PC-3 (cell line): Measurements from ENCODE around the gene ASPN. TPM values are rescaled to one million over a fixed set of nuclear protein-coding genes. Genes with fewer than 3 reads are reported as not detected.

Experiments
- ATAC-seq: fragments of 200-7000 bp; cut with Tn5 transposase; 2 replicates; pipeline ENCODE4 v1.9.1; 2020; ENCODE audit warnings: mild to moderate bottlenecking, moderate library complexity
- BruUV-seq: library from RNA; stranded (reverse); fragments of 400-500 nt; replicated peaks from 2 replicates; lab custom pipeline; 2021; lab: Mats Ljungman, UMichigan
- CTCF ChIA-PET: fragments of 300-600 bp; sonication (Branson Sonifier 250); formaldehyde crosslinking; loops from one replicate; lab custom pipeline; 2022; ENCODE audit warnings: antibody characterized with exemption; lab: Charles Lee
- POLR2A ChIA-PET: fragments of 300-600 bp; sonication (Branson Sonifier 250); formaldehyde crosslinking; loops from one replicate; lab custom pipeline; 2022; ENCODE audit warnings: antibody characterized with exemption; ENCODE audit not compliant: unreplicated experiment; lab: Charles Lee
- DNase-seq: peaks from one replicate; pipeline ENCODE4 v3.0.0-alpha.2; 2015
- H2AFZ ChIP-seq: fragments of 300-600 bp; sonication (generic); 2 replicates; pipeline ENCODE4 v1.6.0; 2016; ENCODE audit warnings: antibody characterized with exemption, low read length
- H3F3A ChIP-seq: fragments of 300-600 bp; sonication (generic); one replicate; pipeline ENCODE4 v1.6.0; 2017; ENCODE audit warnings: antibody characterized with exemption, low read length, control low read depth, mild to moderate bottlenecking; ENCODE audit not compliant: unreplicated experiment
- H3K27ac ChIP-seq: fragments of 300-600 bp; sonication (generic); 2 replicates; pipeline ENCODE4 v1.5.1; 2016; ENCODE audit warnings: mild to moderate bottlenecking, low read length
- H3K27me3 ChIP-seq: fragments of 300-600 bp; sonication (generic); 2 replicates; pipeline ENCODE4 v1.6.1; 2016; ENCODE audit warnings: low read length, mixed read lengths
- H3K36me3 ChIP-seq: fragments of 300-600 bp; sonication (generic); 2 replicates; pipeline ENCODE4 v1.6.1; 2016; ENCODE audit warnings: low read depth, mixed run types, low read length, mixed read lengths
- H3K4me1 ChIP-seq: fragments of 300-600 bp; sonication (generic); 2 replicates; pipeline ENCODE4 v1.5.1; 2016; ENCODE audit warnings: low read length; ENCODE audit not compliant: insufficient read depth
- H3K4me2 ChIP-seq: fragments of 300-600 bp; sonication (generic); 2 replicates; pipeline ENCODE4 v1.6.0; 2016; ENCODE audit warnings: low read length
- H3K4me3 ChIP-seq: fragments of 300-600 bp; sonication (generic); 2 replicates; pipeline ENCODE4 v1.5.1; 2016; ENCODE audit warnings: mild to moderate bottlenecking, low read length, mixed read lengths
- H3K79me2 ChIP-seq: fragments of 300-600 bp; sonication (generic); 2 replicates; pipeline ENCODE4 v1.6.1; 2017; ENCODE audit warnings: low read length, mixed read lengths
- H3K9ac ChIP-seq: fragments of 300-600 bp; sonication (generic); 2 replicates; pipeline ENCODE4 v1.6.0; 2016; ENCODE audit warnings: mild to moderate bottlenecking, low read length
- H3K9me2 ChIP-seq: fragments of 300-600 bp; sonication (generic); replicated peaks from 2 replicates; pipeline ENCODE4 v1.6.1; 2016; ENCODE audit warnings: mixed run types, low read length, mixed read lengths
- H3K9me3 ChIP-seq: fragments of 300-600 bp; sonication (generic); 2 replicates; pipeline ENCODE4 v1.6.1; 2016; ENCODE audit warnings: low read length, mixed read lengths
- H4K20me1 ChIP-seq: fragments of 300-600 bp; sonication (generic); 2 replicates; pipeline ENCODE4 v1.6.1; 2016; ENCODE audit warnings: low read length, mixed read lengths
- EZH2 ChIP-seq: fragments of 300-600 bp; sonication (generic); IDR thresholded peaks from one replicate; pipeline ENCODE4 v1.6.1; 2017; ENCODE audit warnings: antibody characterized with exemption, mild to moderate bottlenecking, low read length; ENCODE audit not compliant: unreplicated experiment
- EZH2phosphoT487 ChIP-seq: fragments of 300-600 bp; sonication (generic); IDR thresholded peaks from 2 replicates; pipeline ENCODE4 v1.6.1; 2018; ENCODE audit warnings: mild to moderate bottlenecking, antibody characterized with exemption, low read length, borderline replicate concordance
- intact Hi-C: fragments of 100-400 bp; cut with micrococcal nuclease; formaldehyde crosslinking; loops from 2 replicates; pipeline ENCODE4 v1.9.0; 2023
- total RNA-seq: library from RNA; depleted of rRNA; stranded (reverse); fragments of >200 nt; gene quantifications from 2 replicates; pipeline ENCODE4 v1.2.3, GENCODE V29; 2014
- TF ChIP-seq, protein P1 (sequence below): fragments of 300-600 bp; sonication (generic); conservative IDR thresholded peaks from 2 replicates; pipeline ENCODE4 v1.5.1; 2017; ENCODE audit warnings: antibody characterized with exemption, low read depth, mild to moderate bottlenecking, low read length

The ASPN gene
- total RNA-seq, 1 experiment from 2014 or later: not detected

DNA sequence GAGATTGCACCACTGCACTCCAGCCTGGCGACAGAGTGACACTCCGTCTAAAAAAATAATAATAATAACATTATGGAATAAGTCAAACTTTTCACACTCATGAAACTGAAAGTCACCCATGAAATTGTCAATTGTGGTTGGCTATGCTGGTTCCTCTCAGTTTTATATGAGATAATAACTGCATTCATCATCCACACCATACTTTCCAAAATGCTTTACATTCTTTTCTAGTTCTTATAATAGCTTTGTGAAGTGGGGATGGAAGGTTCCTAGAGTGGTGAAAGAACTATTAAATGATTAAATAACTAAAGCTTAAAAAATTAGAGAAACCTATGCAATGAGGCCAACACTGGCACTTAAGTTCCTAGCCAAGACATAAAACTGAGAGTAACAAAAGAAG, 12.6 kb upstream of the ASPN start:
- Histone ChIP-seq H3K9ac (no peak overlapping the region), H3K36me3 (no peaks in the 10 kb centered on the region), H3K79me2 (no peaks in the 10 kb centered on the region), H3F3A (no peaks in the 10 kb centered on the region), H2AFZ (no peak overlapping the region), H3K9me3 (no peaks in the 10 kb centered on the region), H3K9me2 (no peaks in the 10 kb centered on the region), H3K4me2 (no peak overlapping the region), H3K4me1 (no peaks in the 10 kb centered on the region), H3K27ac (no peak overlapping the region), H4K20me1 (no peaks in the 10 kb centered on the region), H3K27me3 (no peaks in the 10 kb centered on the region), H3K4me3 (no peak overlapping the region)
- no TSS peak for BruUV-seq
- TF ChIP-seq, protein P1, sequence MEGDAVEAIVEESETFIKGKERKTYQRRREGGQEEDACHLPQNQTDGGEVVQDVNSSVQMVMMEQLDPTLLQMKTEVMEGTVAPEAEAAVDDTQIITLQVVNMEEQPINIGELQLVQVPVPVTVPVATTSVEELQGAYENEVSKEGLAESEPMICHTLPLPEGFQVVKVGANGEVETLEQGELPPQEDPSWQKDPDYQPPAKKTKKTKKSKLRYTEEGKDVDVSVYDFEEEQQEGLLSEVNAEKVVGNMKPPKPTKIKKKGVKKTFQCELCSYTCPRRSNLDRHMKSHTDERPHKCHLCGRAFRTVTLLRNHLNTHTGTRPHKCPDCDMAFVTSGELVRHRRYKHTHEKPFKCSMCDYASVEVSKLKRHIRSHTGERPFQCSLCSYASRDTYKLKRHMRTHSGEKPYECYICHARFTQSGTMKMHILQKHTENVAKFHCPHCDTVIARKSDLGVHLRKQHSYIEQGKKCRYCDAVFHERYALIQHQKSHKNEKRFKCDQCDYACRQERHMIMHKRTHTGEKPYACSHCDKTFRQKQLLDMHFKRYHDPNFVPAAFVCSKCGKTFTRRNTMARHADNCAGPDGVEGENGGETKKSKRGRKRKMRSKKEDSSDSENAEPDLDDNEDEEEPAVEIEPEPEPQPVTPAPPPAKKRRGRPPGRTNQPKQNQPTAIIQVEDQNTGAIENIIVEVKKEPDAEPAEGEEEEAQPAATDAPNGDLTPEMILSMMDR: no peak
- TF ChIP-seq EZH2 (no peak), EZH2phosphoT487 (no peak)
- ATAC-seq (no peak), DNase-seq (no peak)
- POLR2A ChIA-PET: no interaction called here
- intact Hi-C loops: loop anchor here (1.0 kb wide), 1 partner anchor 22 kb away; no protein-coding TSS in a partner anchor
- CTCF ChIA-PET: no interaction called here

DNA sequence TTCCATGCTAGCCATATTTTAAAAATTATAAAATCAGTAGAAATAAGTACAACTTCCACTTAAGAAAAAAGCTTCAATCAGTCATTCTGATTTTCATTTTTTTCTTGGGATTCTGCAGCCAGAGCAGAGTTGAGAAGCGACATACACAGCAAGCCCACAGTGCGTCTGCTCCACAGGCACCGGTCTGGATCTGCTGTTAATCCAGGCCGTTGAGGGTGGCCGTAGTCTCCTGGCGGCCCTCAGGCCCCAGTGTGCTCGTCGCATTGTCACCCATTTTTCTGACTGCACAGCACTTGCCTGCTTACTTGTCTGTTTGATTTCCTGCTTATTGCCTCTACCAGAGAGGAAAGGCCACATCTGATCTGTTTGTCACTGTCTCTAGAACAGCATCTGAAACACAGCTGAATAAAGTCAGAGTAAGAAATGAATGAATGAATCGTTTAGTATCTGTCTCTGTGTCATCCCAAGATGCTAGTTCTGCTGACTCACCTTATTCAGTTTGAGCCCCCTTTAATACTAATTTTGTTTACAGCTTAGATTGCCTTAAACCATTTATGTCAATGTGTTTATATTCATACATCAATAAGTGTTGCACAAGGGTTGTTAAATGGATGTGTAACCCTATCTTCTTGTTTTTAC, 11.6 kb upstream of the ASPN start:
- Histone ChIP-seq H3K4me1 (no peaks in the 10 kb centered on the region; the same call in 1 of the 2 replicates), H3K9ac (no peak overlapping the region), H3K36me3 (no peaks in the 10 kb centered on the region), H4K20me1 (no peaks in the 10 kb centered on the region), H3K9me3 (no peaks in the 10 kb centered on the region), H3K27me3 (no peaks in the 10 kb centered on the region), H3K4me2 (no peak overlapping the region), H3K9me2 (no peaks in the 10 kb centered on the region), H3F3A (no peaks in the 10 kb centered on the region), H3K4me3 (no peak overlapping the region), H3K79me2 (no peaks in the 10 kb centered on the region), H3K27ac (no peak overlapping the region), H2AFZ (no peak overlapping the region)
- CTCF ChIA-PET: no interaction called here
- BruUV-seq: no TSS peak
- TF ChIP-seq EZH2phosphoT487 (no peak), EZH2 (no peak)
- TF ChIP-seq, protein P1: no peak
- ATAC-seq (no peak), DNase-seq (no peak)
- intact Hi-C loops: no loop called here
- POLR2A ChIA-PET: no interaction called here

DNA sequence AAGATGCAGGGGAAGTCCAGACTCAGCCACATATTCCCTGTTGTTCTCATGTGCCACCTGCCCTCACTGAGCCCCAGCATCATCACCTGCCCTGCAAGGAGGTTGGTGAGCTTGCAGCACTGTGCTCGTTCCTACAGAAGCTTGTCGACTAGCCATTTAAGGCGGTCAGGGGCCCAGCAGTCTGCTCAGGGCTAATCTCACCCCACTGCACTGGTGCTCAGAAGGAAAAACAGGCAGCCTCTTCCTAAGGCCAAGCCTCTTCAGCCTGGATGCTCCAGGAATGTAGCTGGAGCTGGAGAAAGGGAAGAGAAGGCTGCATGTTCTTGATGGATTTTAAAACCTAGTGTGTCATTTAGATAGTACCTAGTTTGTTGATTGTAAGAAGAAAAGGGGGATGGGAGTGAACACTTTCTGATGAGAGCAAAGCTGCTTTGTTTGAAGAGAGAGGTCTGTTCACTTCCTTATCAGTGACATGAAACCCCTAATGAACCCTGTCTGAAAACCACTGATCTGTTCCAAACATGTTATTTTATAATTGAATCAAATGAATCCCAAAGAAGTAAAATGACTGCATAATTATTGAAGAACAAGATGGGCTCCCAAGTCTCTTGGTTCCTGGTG, 10.6 kb upstream of the ASPN start:
- ChIA-PET CTCF (no interaction called here), POLR2A (no interaction called here)
- H3K27ac ChIP-seq: no peak overlapping the region
- H3K9me3 ChIP-seq: no peaks in the 10 kb centered on the region
- no peaks in the 10 kb centered on the region for H4K20me1 ChIP-seq
- no peaks in the 10 kb centered on the region; the same call in 1 of the 2 replicates for H3K4me1 ChIP-seq
- TF ChIP-seq EZH2phosphoT487 (no peak), EZH2 (no peak)
- TF ChIP-seq, protein P1: no peak
- H3K9ac ChIP-seq: no peak overlapping the region
- H3K4me3 ChIP-seq: no peak overlapping the region
- H2AFZ ChIP-seq: no peak overlapping the region
- intact Hi-C loops: no loop called here
- H3K4me2 ChIP-seq: no peak overlapping the region
- no peaks in the 10 kb centered on the region for H3K9me2 ChIP-seq
- no peaks in the 10 kb centered on the region for H3K27me3 ChIP-seq
- BruUV-seq: no TSS peak
- DNase-seq (no peak), ATAC-seq (no peak)
- H3K79me2 ChIP-seq: no peaks in the 10 kb centered on the region
- no peaks in the 10 kb centered on the region for H3K36me3 ChIP-seq
- H3F3A ChIP-seq: no peaks in the 10 kb centered on the region
